Nephron (organoid): ENCODE measurements around the gene PIK3C2G.

Source experiments
- H3K27ac Mint-ChIP-seq, 3 experiments: 2 replicates each; pipeline ENCODE4 v1.8.0; 2020; ENCODE audit warnings: mixed read lengths in 3 of 3, mild to moderate bottlenecking in 2 of 3, moderate library complexity in 1 of 3
- H3K27me3 Mint-ChIP-seq: 2 replicates; pipeline ENCODE4 v1.8.0; 2021; ENCODE audit warnings: low read depth, mild to moderate bottlenecking, moderate library complexity, mixed read lengths
- H3K36me3 Mint-ChIP-seq: 2 replicates; pipeline ENCODE4 v1.8.0; 2020; ENCODE audit warnings: low read depth, mixed read lengths
- H3K4me1 Mint-ChIP-seq: 2 replicates; pipeline ENCODE4 v1.8.0; 2020; ENCODE audit warnings: mixed read lengths
- H3K4me3 Mint-ChIP-seq, 3 experiments: 2 replicates each; pipeline ENCODE4 v1.8.0; 2020; ENCODE audit warnings: mild to moderate bottlenecking in 3 of 3, mixed read lengths in 3 of 3, moderate library complexity in 2 of 3
- H3K9me3 Mint-ChIP-seq: 2 replicates; pipeline ENCODE4 v1.8.0; 2020; ENCODE audit warnings: mixed read lengths
- CTCF ChIP-seq, 3 experiments: fragments of 200-600 bp; sonication (generic); IDR thresholded peaks; one replicate each; pipeline ENCODE4 v1.5.0; 2021; ENCODE audit warnings: antibody characterized with exemption in 3 of 3; ENCODE audit not compliant: unreplicated experiment in 3 of 3

PIK3C2G gene

DNA sequence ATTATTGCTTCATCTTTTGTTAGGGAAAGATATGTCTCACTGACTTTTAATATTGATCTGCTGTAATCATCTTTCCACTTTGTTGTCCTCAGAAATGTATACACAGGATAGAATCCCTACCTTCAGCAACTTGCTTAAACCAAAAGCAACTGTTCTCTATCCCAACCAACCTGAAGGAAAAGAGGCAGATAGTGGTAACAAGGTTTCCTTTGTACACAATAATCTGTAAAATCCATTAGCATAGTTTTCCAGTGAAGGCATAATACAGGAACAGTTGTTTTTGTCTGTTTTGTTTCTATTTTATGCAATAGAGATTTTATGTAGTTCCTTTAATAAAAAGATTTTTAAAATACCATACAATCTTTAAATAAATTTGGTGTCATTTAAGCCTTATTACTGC lies 170.5 kb downstream of the PIK3C2G start:
- Mint-ChIP-seq H3K9me3 (no peaks in the 10 kb centered on the region), H3K27ac (peak overlapping the region in 2 of 3 experiments; percentile 13 to 34), H3K36me3 (no peaks in the 10 kb centered on the region), H3K27me3 (peaks cover 3% of the 10 kb centered on the region), H3K4me3 (no peak overlapping the region), H3K4me1 (peaks cover 24% of the 10 kb centered on the region)
- no peak for TF ChIP-seq CTCF (IDR thresholded peaks at IDR 0.05; ENCODE audit: unreplicated experiment in 3 of 3)

GRCh38 chr12:18432206-18432605 lies 170.9 kb downstream of the PIK3C2G start:
- Mint-ChIP-seq H3K4me1 (peaks cover 24% of the 10 kb centered on the region), H3K27ac (peak overlapping the region in 2 of 3 experiments; percentile 13 to 38), H3K36me3 (no peaks in the 10 kb centered on the region), H3K9me3 (no peaks in the 10 kb centered on the region), H3K4me3 (no peak overlapping the region), H3K27me3 (peaks cover 3% of the 10 kb centered on the region)
- no peak for TF ChIP-seq CTCF (IDR thresholded peaks at IDR 0.05; ENCODE audit: unreplicated experiment in 3 of 3)

GRCh38 chr12:18436170-18436569 lies 174.9 kb downstream of the PIK3C2G start:
- Mint-ChIP-seq H3K9me3 (no peaks in the 10 kb centered on the region), H3K27me3 (no peaks in the 10 kb centered on the region), H3K4me1 (peaks cover 8% of the 10 kb centered on the region), H3K27ac (no peak overlapping the region), H3K36me3 (no peaks in the 10 kb centered on the region), H3K4me3 (no peak overlapping the region)
- no peak for TF ChIP-seq CTCF (IDR thresholded peaks at IDR 0.05; ENCODE audit: unreplicated experiment in 3 of 3)

DNA sequence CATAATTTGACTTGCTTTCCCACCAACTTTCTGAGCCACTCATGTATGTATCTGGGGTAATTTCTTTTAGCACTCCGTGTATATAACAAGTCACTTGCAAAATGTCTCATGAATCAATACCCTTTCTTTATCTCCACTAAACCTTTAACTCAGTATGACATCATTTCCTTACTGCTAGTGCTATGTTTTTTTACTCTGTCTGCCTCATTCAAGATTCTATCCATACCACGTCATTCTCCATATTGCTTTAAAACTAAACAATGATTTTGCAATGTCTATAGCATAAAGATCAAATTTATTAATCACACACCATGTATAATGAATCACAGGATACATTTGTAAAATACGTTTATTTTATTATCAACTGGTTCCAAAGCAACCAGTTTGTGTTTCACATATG lies 178.2 kb downstream of the PIK3C2G start:
- no peaks in the 10 kb centered on the region for H3K4me1 Mint-ChIP-seq
- no peak overlapping the region for H3K4me3 Mint-ChIP-seq
- no peaks in the 10 kb centered on the region for H3K9me3 Mint-ChIP-seq
- no peaks in the 10 kb centered on the region for H3K27me3 Mint-ChIP-seq
- TF ChIP-seq CTCF (IDR thresholded peaks at IDR 0.05; ENCODE audit: unreplicated experiment in 3 of 3), result no peak
- H3K27ac Mint-ChIP-seq, result no peak overlapping the region
- H3K36me3 Mint-ChIP-seq, result no peaks in the 10 kb centered on the region

- Mint-ChIP-seq H3K36me3 (no peaks in the 10 kb centered on the region), H3K4me3 (no peak overlapping the region), H3K27ac (no peak overlapping the region), H3K9me3 (peaks cover 2% of the 10 kb centered on the region), H3K27me3 (no peaks in the 10 kb centered on the region), H3K4me1 (no peaks in the 10 kb centered on the region)
- TF ChIP-seq CTCF (IDR thresholded peaks at IDR 0.05; ENCODE audit: unreplicated experiment in 3 of 3), result no peak
These were observed 182.6 kb downstream of the PIK3C2G start for GRCh38 chr12:18443768-18444437.

DNA sequence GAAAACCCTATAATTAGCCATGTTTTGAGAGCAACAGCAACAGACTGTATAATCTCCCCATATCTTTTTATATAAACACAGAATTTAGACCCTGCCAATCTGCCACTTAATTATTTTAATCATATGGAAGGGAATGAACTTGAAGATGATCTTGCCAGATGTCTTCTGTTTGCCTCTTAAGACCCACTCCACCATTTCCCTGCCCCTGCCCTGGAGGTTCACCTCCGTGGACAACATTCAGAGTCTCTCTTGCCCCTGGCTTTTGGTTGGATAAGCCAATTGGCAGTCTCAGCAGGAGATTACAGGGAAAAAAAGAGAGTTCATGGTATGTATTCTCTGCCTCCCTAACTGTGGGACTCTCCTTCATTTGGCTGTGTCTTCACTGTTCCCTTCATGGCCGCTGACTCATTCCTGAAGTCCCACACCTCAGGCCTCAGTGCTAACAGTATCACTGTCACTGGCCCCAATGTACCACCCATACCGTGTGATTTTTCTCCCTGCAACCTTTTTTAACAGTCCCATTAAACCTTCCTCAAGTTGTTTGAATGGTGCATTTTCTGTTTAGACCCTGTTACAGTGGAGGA lies 184.8 kb downstream of the PIK3C2G start:
- Mint-ChIP-seq H3K4me1 (no peaks in the 10 kb centered on the region), H3K4me3 (no peak overlapping the region), H3K9me3 (peaks cover 11% of the 10 kb centered on the region), H3K36me3 (no peaks in the 10 kb centered on the region), H3K27ac (no peak overlapping the region), H3K27me3 (no peaks in the 10 kb centered on the region)
- no peak for TF ChIP-seq CTCF (IDR thresholded peaks at IDR 0.05; ENCODE audit: unreplicated experiment in 3 of 3)
